ENCODE measurements around the gene MAFG. TPM values are rescaled to one million over a fixed set of nuclear protein-coding genes. Genes with fewer than 3 reads are reported as not detected.

The MAFG gene
- total RNA-seq, 4 donors from 2014 or later = 19.8 to 38.3 (median 34.4) TPM

DNA sequence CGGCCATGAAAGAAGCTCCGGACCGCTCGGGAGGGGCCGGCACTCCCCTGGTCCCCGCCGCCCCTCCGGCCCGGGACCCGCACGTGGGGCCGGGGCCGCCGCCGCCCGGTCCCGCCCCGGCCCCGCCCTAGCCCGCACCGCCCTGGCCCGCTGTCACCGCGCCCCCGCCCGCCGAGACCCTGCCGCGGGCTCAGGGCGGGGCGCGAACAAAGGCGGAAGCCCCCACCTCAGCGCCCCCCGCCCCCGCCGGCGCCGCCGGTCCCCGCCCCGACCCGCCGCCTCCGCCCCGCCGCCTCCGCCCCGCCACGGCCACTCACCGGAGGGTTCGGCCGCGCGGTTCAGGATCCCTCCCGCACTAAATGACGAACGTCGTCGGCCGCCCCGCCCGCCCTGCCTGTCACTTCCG, 56.6 kb downstream of the MAFG start, which contains the start of gene ARHGDIA:
ARHGDIA (minus strand) TSS at position 357 of the 406 bp plus-strand sequence. CDS start 1,407 bp downstream, outside the sequence.
- peaks cover 12 to 55% (median 20%) of the 10 kb centered on the region in 4 donors for H3K4me1 ChIP-seq

GRCh38 chr17:81870131-81870980, 57.2 kb downstream of the MAFG start:
- TF ChIP-seq CTCF (IDR thresholded peaks at IDR 0.05) (no peak), POLR2A (IDR thresholded peaks at IDR 0.05) (no peak)
- H3K4me3 ChIP-seq = peak overlapping the region; percentile 89 to 97 (median 92)
- H3K27ac ChIP-seq = peak overlapping the region; percentile 98 to 100 (median 99)
- peaks cover 0 to 20% (median 0%) of the 10 kb centered on the region in 3 donors for H3K36me3 ChIP-seq
- H3K27me3 ChIP-seq = no peaks in the 10 kb centered on the region
- no peaks in the 10 kb centered on the region for H3K9me3 ChIP-seq
- peaks cover 12 to 58% (median 20%) of the 10 kb centered on the region in 4 donors for H3K4me1 ChIP-seq
- DNase-seq = peak; percentile 71 to 79 (median 76)

More for the DNA sequence above, 56.6 kb downstream of the MAFG start, which contains the start of gene ARHGDIA:
- Histone ChIP-seq H3K36me3 (peaks cover 0 to 20% (median 0%) of the 10 kb centered on the region in 3 donors), H3K27me3 (no peaks in the 10 kb centered on the region), H3K27ac (peak within 1 kb of the TSS; percentile 98 to 100 (median 99)), H3K9me3 (no peaks in the 10 kb centered on the region), H3K4me3 (peak within 1 kb of the TSS; percentile 89 to 97 (median 92))
- TF ChIP-seq CTCF (IDR thresholded peaks at IDR 0.05) (no peak), POLR2A (IDR thresholded peaks at IDR 0.05) (no peak)
- DNase-seq = peak in 1 of 3 donors; percentile 95

DNA sequence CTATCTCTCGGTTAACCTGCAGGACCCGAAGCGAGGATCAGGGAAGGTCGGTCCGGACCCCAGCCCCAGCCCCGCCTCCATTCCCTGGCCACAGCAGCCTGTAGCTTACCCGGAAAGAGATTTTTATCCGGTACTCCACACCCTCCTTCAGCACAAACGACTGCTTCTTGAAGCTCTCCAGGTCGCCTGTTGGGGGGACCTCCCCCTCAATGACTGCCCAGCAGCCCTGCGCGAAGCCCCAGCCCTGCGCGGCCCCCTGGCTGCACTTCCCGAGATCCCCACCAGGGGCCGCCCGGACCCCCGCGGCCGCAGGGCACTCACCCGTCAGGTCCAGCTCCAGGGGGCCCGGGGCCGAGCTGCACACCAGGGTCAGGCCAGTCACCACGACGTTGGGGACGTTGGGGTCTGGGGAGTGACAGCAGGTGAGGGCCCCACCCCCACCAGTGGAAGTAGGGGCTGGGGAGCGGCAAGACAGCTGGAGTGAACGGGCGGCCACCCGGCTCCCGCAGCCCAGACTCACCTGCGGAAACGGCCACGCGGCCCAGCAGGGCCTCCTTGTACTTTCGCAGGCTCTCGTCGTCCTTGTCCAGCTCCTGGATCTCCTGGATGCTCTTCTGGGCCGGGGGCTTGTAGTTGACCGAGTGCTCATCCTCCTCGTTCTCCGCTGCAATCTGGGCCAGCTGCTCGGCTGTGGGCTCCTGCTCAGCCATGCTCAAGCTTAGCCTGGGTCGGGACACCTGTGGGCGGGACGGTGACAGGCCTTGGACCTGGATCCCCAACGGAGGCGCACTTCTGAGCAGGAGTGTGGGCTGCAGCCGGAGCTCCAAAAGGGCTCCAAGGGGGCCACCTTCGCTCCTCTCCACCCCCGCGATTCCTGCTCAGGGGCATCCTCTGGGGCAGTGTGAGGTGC, 58.1 kb downstream of the MAFG start:
- H3K36me3 ChIP-seq = peaks cover 0 to 20% (median 0%) of the 10 kb centered on the region in 3 donors
- H3K27me3 ChIP-seq = no peaks in the 10 kb centered on the region
- H3K4me3 ChIP-seq = peak overlapping the region; percentile 89 to 97 (median 92)
- peak in 2 of 3 donors; percentile 66 for DNase-seq
- H3K4me1 ChIP-seq = peaks cover 12 to 67% (median 20%) of the 10 kb centered on the region in 4 donors
- no peaks in the 10 kb centered on the region for H3K9me3 ChIP-seq
- TF ChIP-seq POLR2A (IDR thresholded peaks at IDR 0.05) = peak; percentile 20 to 21
- peak; percentile 70 to 92 (median 78) for TF ChIP-seq CTCF (IDR thresholded peaks at IDR 0.05)
- peak overlapping the region; percentile 98 to 100 (median 99) for H3K27ac ChIP-seq

DNA sequence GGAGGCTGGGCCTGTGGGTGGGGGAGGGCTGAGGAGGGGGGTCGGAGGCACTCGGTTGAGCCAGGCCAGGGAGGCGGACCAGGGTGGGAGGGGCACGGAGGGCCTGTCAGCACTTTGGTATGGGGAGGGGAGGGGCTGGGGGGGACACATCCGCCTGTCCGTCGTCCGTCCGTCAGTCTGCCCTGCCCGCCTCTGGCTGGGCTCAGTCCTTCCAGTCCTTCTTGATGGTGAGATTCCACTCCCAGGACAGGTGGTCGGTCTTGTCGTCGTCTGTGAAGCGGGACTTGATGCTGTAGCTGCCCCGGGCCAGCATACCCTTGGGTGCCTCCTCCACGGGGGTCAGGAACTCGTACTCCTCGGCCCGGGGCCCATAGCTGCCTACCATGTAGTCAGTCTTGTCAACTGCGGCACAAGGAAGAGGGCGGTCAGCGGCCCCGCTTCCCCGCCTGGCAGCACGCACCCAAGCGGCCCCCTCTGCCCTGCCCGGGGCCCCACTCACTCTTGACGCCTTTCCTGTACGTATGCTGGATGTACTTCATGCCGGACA, 58.8 kb downstream of the MAFG start:
- peak overlapping the region; percentile 98 to 100 (median 99) for H3K27ac ChIP-seq
- peak overlapping the region in 2 of 4 donors; percentile 89 to 97 for H3K4me3 ChIP-seq
- no peaks in the 10 kb centered on the region for H3K9me3 ChIP-seq
- H3K27me3 ChIP-seq = no peaks in the 10 kb centered on the region
- H3K36me3 ChIP-seq = peaks cover 0 to 20% (median 0%) of the 10 kb centered on the region in 3 donors
- H3K4me1 ChIP-seq = peaks cover 12 to 74% (median 20%) of the 10 kb centered on the region in 4 donors
- peak in 2 of 3 donors; percentile 59 to 61 for DNase-seq
- TF ChIP-seq CTCF (IDR thresholded peaks at IDR 0.05) (no peak), POLR2A (IDR thresholded peaks at IDR 0.05) (no peak)

Other genes starting within 250 kb of the MAFG start
- gene ARL16, start 243.9 kb downstream of the MAFG start, total RNA-seq = 10 to 100 TPM; 33.5 to 45.4 (median 43.4) TPM
- 100 to 1,000 TPM; 118 to 186 (median 171) TPM for gene HGS, start 243.7 kb downstream of the MAFG start, total RNA-seq
- gene MRPL12, start 224.4 kb downstream of the MAFG start, total RNA-seq = 10 to 100 TPM; 65.6 to 99.9 (median 76.4) TPM
- 100 to 1,000 TPM in 1 of 4 donors, 10 to 100 TPM in 3; 37.1 to 109 (median 64.1) TPM for gene SLC25A10, start 215.5 kb downstream of the MAFG start, total RNA-seq
- gene GCGR, start 123.6 kb downstream of the MAFG start, total RNA-seq = 1 to 10 TPM in 1 of 4 donors, under 1 TPM in 1, not detected in 2; 0.67 to 1.1 TPM
- gene MCRIP1, start 94.4 kb downstream of the MAFG start, total RNA-seq = 10 to 100 TPM; 19.6 to 47.9 (median 28.8) TPM
- gene PPP1R27, start 92.7 kb downstream of the MAFG start, total RNA-seq = not detected
- 1,000 to 10,000 TPM in 3 of 4 donors, 100 to 1,000 TPM in 1; 326 to 1,290 (median 1,196) TPM for gene P4HB, start 67.2 kb downstream of the MAFG start, total RNA-seq
- gene ARHGDIA, start 56.4 kb downstream of the MAFG start, total RNA-seq = 100 to 1,000 TPM; 282 to 475 (median 350) TPM
- gene ALYREF, start 36.1 kb downstream of the MAFG start, total RNA-seq = 10 to 100 TPM; 38.9 to 96.6 (median 45.3) TPM
- gene ANAPC11, start 36.0 kb downstream of the MAFG start, total RNA-seq = 100 to 1,000 TPM in 1 of 4 donors, 10 to 100 TPM in 3; 69.3 to 126 (median 85.1) TPM
- 1 to 10 TPM in 1 of 4 donors, under 1 TPM in 1, not detected in 2; 0.76 to 1.6 TPM for gene NPB, start 25.5 kb downstream of the MAFG start, total RNA-seq
- gene PCYT2, start 16.3 kb downstream of the MAFG start, total RNA-seq = 100 to 1,000 TPM in 3 of 4 donors, 10 to 100 TPM in 1; 67.7 to 297 (median 179) TPM
- gene SIRT7, start 9.6 kb downstream of the MAFG start, total RNA-seq = 100 to 1,000 TPM in 2 of 4 donors, 10 to 100 TPM in 2; 82.5 to 130 (median 112) TPM
- gene PYCR1, start 9.6 kb upstream of the MAFG start, total RNA-seq = 10 to 100 TPM in 3 of 4 donors, 1 to 10 TPM in 1; 2.4 to 21.5 (median 20.2) TPM
- under 1 TPM in 1 of 4 donors, not detected in 3; 0.76 TPM for gene MYADML2, start 19.5 kb upstream of the MAFG start, total RNA-seq
- 1 to 10 TPM in 1 of 4 donors, not detected in 3; 1.2 TPM for gene NOTUM, start 33.5 kb upstream of the MAFG start, total RNA-seq
- 10 to 100 TPM; 31.6 to 70.1 (median 49.9) TPM for gene ASPSCR1, start 49.9 kb upstream of the MAFG start, total RNA-seq
- gene CENPX, start 95.1 kb upstream of the MAFG start, total RNA-seq = 100 to 1,000 TPM in 2 of 4 donors, 10 to 100 TPM in 2; 49.1 to 123 (median 91.8) TPM
- gene LRRC45, start 95.6 kb upstream of the MAFG start, total RNA-seq = 10 to 100 TPM; 15.5 to 74.3 (median 23.1) TPM
- gene RAC3, start 103.9 kb upstream of the MAFG start, total RNA-seq = 10 to 100 TPM in 2 of 4 donors, 1 to 10 TPM in 2; 4.6 to 20.6 (median 9.8) TPM
- gene DCXR, start 110.0 kb upstream of the MAFG start, total RNA-seq = 100 to 1,000 TPM in 2 of 4 donors, 10 to 100 TPM in 2; 68.5 to 104 (median 86.8) TPM
- gene RFNG, start 124.1 kb upstream of the MAFG start, total RNA-seq = 10 to 100 TPM; 42.9 to 65.7 (median 50.2) TPM
- 100 to 1,000 TPM in 1 of 4 donors, 10 to 100 TPM in 3; 69.2 to 138 (median 88.5) TPM for gene GPS1, start 124.2 kb upstream of the MAFG start, total RNA-seq
- gene DUS1L, start 138.1 kb upstream of the MAFG start, total RNA-seq = 100 to 1,000 TPM in 3 of 4 donors, 10 to 100 TPM in 1; 73.6 to 207 (median 122) TPM
- gene FASN, start 170.5 kb upstream of the MAFG start, total RNA-seq = 100 to 1,000 TPM in 1 of 4 donors, 10 to 100 TPM in 3; 50.4 to 110 (median 76.5) TPM

Measured in Peyer's patch (tissue), 4 donors.